GM12891 (cell line): ENCODE measurements around the gene SMG6.

Source experiments
- POLR2A ChIP-seq: IDR thresholded peaks from 2 replicates; pipeline ENCODE4 v1.6.1; 2011; ENCODE audit warnings: low read depth, low read length, control low read depth
- POLR2AphosphoS5 ChIP-seq: IDR thresholded peaks from 2 replicates; pipeline ENCODE4 v1.6.1; 2011; ENCODE audit warnings: low read depth, low read length, control low read depth

GRCh38 chr17:2030779-2031163 lies 272.8 kb downstream of the SMG6 start:
- peak; percentile 18; the same call in 1 of the 2 replicates for TF ChIP-seq POLR2A
- TF ChIP-seq POLR2AphosphoS5: no peak
